Body of pancreas (tissue), 4 donors: ENCODE results near the gene VGLL4.

Source experiments
- CTCF ChIP-seq, 7 experiments: fragments of 450-650 bp in 4 of 7; fragments of 200-600 bp in 3 of 7; sonication (generic) in 3 of 7; IDR thresholded peaks; one replicate each; pipeline ENCODE4 v1.5.1; 2016 to 2019; ENCODE audit warnings: antibody characterized with exemption in 7 of 7
- POLR2A ChIP-seq, 3 donors: fragments of 450-650 bp; IDR thresholded peaks; one replicate each; pipeline ENCODE4 v1.6.1; 2016; ENCODE audit warnings: antibody characterized with exemption in 3 of 3, mild to moderate bottlenecking in 2 of 3

- no peak for TF ChIP-seq CTCF (IDR thresholded peaks at IDR 0.05)
- no peak for TF ChIP-seq POLR2A (IDR thresholded peaks at IDR 0.05)
These were observed 42.1 kb downstream of the VGLL4 start for GRCh38 chr3:11601446-11602238.
